ENCODE results near the gene GALNT10.

- TF ChIP-seq POLR2A (IDR thresholded peaks at IDR 0.05; ENCODE audit: control extremely low read depth in 1 of 2, low read depth in 2 of 2, low read length in 2 of 2) (no peak), CTCF (IDR thresholded peaks at IDR 0.05; ENCODE audit: control extremely low read depth in 1 of 3, insufficient read depth in 1 of 3, low read depth in 1 of 3, low read length in 3 of 3) (no peak), NRF1 (IDR thresholded peaks at IDR 0.05; ENCODE audit: low read depth, low read length) (no peak), TBP (IDR thresholded peaks at IDR 0.05; ENCODE audit: low read depth, low read length) (no peak)
Measured at GRCh38 chr5:154333016-154333415, 142.5 kb downstream of the GALNT10 start.
